HFFc6 (cell line): ENCODE results near the gene WTIP. TPM values are rescaled to one million over a fixed set of nuclear protein-coding genes. Genes with fewer than 3 reads are reported as not detected.
A peak's percentile ranks its signal among the peaks of the same experiment; 100 is the strongest.
"Not testable (repeated sequence)": the region's sequence is repeated elsewhere in the genome, so short reads cannot be mapped to it uniquely, and the experiment has no call there.

ENCODE experiments used
- DNase-seq: peaks from one replicate; pipeline ENCODE4 v3.0.0-alpha.2; 2018
- H3K27ac Mint-ChIP-seq: 2 replicates; pipeline ENCODE4 v1.8.0; 2020; ENCODE audit warnings: mild to moderate bottlenecking, mixed read lengths
- H3K27me3 Mint-ChIP-seq: 2 replicates; pipeline ENCODE4 v1.8.0; 2021; ENCODE audit warnings: mild to moderate bottlenecking, moderate library complexity, mixed read lengths; ENCODE audit not compliant: insufficient read depth
- H3K36me3 Mint-ChIP-seq: 2 replicates; pipeline ENCODE4 v1.8.0; 2021; ENCODE audit warnings: low read depth, mixed read lengths
- H3K4me1 Mint-ChIP-seq: 2 replicates; pipeline ENCODE4 v1.8.0; 2020; ENCODE audit warnings: low read depth, mixed read lengths
- H3K4me3 Mint-ChIP-seq: 2 replicates; pipeline ENCODE4 v1.8.0; 2020; ENCODE audit warnings: mild to moderate bottlenecking, moderate library complexity, mixed read lengths
- H3K9me3 Mint-ChIP-seq: 2 replicates; pipeline ENCODE4 v1.8.0; 2020; ENCODE audit warnings: mild to moderate bottlenecking, mixed read lengths
- CTCF ChIP-seq: fragments of 200-600 bp; sonication (generic); IDR thresholded peaks from 2 replicates; pipeline ENCODE4 v1.5.0; 2021; ENCODE audit warnings: antibody characterized with exemption, mild to moderate bottlenecking
- total RNA-seq, 6 experiments: library from RNA; stranded (reverse); fragmentation: NEBNext Ultra II Directional; extraction: Animal tissue kit (Norgen Biotek cat#: 25700); gene quantifications; 2 replicates in 1 of 6; 3 replicates in 5 of 6; pipeline ENCODE4 v1.2.3, GENCODE V29; 2021

WTIP gene
- total RNA-seq, 6 experiments from 2014 or later, result 27.8 to 35.1 (median 29.4) TPM

GRCh38 chr19:34506026-34506370, 24.4 kb downstream of the WTIP start:
- H3K27ac Mint-ChIP-seq, result no peak overlapping the region
- peaks cover 9% of the 10 kb centered on the region for H3K27me3 Mint-ChIP-seq
- DNase-seq, result no peak
- peaks cover 13% of the 10 kb centered on the region for H3K4me1 Mint-ChIP-seq
- peaks cover 11% of the 10 kb centered on the region; the same call in 1 of the 2 replicates for H3K9me3 Mint-ChIP-seq
- no peak overlapping the region for H3K4me3 Mint-ChIP-seq
- no peak for TF ChIP-seq CTCF
- H3K36me3 Mint-ChIP-seq, result peaks cover 10% of the 10 kb centered on the region

DNA sequence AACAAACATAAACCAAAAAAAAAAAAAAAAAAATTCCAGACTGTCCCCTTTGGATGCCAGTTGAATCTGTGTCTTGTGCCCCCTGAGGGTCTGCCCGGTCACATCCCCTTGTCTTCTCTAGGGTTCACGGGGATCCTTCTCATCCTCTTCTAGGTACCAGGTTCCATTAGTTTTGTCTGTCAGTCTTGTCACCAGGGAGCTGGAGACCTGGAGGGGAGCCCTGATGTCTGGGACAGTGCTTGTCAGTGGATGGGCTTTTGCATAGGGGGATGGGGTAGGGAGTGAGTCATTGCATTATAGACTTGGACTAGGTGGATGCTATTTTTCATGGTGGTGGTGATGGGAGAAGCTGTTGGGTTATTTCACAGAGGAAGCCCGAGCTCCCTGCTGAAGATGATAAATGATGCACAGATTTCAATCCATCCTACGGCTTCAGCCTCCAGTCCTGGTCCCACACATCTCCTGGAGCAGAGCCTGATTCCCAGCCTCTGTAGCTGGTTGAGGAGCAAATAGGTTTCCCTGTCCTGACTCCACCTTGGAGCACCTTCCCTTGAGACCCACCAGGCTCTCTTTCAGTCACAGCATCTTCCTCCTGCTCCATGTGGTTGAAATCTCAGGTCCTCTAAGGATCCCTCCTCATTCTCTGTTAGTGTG, 26.0 kb downstream of the WTIP start:
- Mint-ChIP-seq H3K9me3 (peaks cover 16% of the 10 kb centered on the region; the same call in 1 of the 2 replicates), H3K27me3 (peaks cover 12% of the 10 kb centered on the region), H3K4me3 (no peak overlapping the region), H3K27ac (no peak overlapping the region), H3K36me3 (peaks cover 13% of the 10 kb centered on the region), H3K4me1 (peaks cover 7% of the 10 kb centered on the region)
- DNase-seq, result no peak
- no peak for TF ChIP-seq CTCF

DNA sequence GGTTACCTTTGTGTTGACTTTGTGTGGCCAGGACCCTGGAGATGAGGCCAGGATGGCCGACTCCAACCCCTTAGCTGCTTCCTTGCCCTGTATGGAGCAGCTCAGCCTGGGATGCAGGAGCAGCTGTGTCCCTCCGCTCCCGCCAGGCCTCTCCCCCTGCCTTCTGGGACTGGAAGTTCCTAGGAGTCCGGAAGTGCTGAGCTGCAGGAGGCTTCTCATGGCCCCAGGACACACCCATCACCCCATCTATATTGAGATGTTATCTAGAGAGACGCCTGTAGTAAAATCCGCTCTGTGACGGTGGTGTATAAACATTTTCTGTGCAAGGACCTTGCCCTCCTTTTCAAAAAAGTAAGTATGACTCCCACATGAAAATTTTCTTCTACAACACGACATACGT, 27.0 kb downstream of the WTIP start:
- Mint-ChIP-seq H3K27me3 (peaks cover 14% of the 10 kb centered on the region), H3K27ac (no peak overlapping the region), H3K4me3 (no peak overlapping the region), H3K4me1 (no peaks in the 10 kb centered on the region), H3K36me3 (peaks cover 9% of the 10 kb centered on the region), H3K9me3 (peaks cover 16% of the 10 kb centered on the region; the same call in 1 of the 2 replicates)
- TF ChIP-seq CTCF, result no peak
- DNase-seq, result peak; percentile 20

DNA sequence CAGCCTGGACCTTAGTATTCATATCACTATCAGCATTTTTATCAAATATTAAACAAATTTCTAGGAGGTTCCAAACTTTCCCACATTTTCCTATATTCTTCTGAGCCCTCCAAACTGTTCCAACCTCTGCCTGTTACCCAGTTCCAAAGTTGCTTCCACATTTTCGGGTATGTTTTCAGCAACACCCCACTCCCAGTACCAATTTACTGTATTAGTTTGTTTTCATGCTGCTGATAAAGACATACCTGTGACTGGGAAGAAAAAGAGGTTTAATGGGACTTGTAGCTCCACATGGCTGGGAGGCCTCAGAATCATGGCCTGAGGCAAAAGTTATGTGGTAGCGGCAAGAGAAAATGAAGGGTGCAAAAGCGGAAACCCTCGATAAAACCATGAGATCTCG, 29.3 kb downstream of the WTIP start:
- H3K9me3 Mint-ChIP-seq, result peaks cover 16% of the 10 kb centered on the region; the same call in 1 of the 2 replicates
- DNase-seq, H3K4me1 Mint-ChIP-seq, H3K36me3 Mint-ChIP-seq, H3K4me3 Mint-ChIP-seq, H3K27ac Mint-ChIP-seq: not testable (repeated sequence)
- H3K27me3 Mint-ChIP-seq, result peaks cover 10% of the 10 kb centered on the region

- Mint-ChIP-seq H3K4me1 (no peaks in the 10 kb centered on the region), H3K36me3 (peaks cover 9% of the 10 kb centered on the region), H3K27ac (no peak overlapping the region), H3K9me3 (peaks cover 16% of the 10 kb centered on the region; the same call in 1 of the 2 replicates), H3K27me3 (peaks cover 10% of the 10 kb centered on the region), H3K4me3 (no peak overlapping the region)
- no peak for DNase-seq
- no peak for TF ChIP-seq CTCF
These were observed 30.8 kb downstream of the WTIP start for GRCh38 chr19:34512254-34512822.

DNA sequence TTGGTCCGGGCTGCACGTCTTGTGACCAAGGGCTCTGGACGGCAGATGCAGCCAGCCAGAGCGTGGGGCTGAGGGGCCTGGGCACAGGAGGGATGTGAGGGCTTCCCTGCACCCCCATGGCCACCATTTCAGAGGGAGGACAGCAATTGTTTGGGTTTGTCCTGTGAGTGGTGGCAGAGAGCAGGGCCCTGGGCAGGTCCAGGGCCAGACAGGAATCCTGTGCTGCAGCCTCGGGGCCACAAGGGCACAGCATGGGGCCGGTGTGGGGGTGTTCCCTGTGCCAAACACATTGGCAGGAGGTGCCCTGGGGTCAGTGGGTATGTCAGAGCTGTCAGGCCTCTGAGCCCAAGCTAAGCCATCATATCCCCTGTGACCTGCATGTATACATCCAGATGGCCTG, 32.2 kb downstream of the WTIP start:
- DNase-seq, result no peak
- Mint-ChIP-seq H3K36me3 (peaks cover 9% of the 10 kb centered on the region), H3K27ac (no peak overlapping the region), H3K27me3 (peaks cover 9% of the 10 kb centered on the region), H3K4me1 (no peaks in the 10 kb centered on the region), H3K9me3 (peaks cover 16% of the 10 kb centered on the region; the same call in 1 of the 2 replicates), H3K4me3 (no peak overlapping the region)
- TF ChIP-seq CTCF, result no peak
